HG03575 (cell line): Measurements from ENCODE around the gene SCYL3.

Experiments used
- ATAC-seq: cut with Tn5 transposase; IDR thresholded peaks from one replicate; pipeline ENCODE4 v1.9.1; 2021; ENCODE audit not compliant: unreplicated experiment, insufficient number of reproducible peaks, low FRiP score; ENCODE audit errors: extremely low read depth

The SCYL3 gene

DNA sequence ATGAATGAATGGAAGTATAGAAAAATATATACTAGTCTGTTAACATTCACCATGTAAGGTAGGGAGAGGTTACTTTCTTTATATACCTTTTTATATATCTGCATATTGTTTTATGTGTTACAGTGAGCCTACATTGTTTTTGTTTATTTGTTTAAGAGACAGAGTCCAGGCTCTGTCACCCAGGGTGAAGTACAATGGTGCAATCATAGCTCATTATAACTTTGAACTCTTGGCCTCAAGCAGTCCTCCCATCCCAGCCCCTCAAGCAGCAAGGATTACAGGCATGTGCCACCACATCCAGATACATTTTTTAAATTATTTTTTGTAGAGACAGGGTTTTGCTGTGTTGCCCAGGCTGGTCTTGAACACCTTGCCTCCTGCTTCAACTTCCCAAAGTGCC lies 7.4 kb upstream of the SCYL3 start:
- ATAC-seq = no peak

DNA sequence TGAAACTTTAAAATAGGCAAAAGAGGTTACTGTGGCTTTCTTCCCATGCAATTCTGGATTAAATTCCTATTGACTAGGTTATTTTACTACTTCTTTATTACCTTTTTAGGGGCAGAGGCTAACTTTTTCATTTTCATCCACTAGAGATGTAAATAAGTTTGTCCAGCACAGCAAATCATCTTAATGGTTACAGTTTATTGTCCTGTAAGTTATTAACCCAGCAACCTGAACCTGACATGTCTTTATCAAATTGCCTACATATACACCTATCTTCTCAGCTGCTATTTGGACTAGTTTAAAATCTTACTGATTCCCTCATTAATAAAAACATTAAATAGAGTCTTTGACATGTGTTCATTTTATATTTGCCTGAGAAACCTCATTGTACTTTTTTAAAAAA lies 6.9 kb upstream of the SCYL3 start:
- no peak for ATAC-seq

DNA sequence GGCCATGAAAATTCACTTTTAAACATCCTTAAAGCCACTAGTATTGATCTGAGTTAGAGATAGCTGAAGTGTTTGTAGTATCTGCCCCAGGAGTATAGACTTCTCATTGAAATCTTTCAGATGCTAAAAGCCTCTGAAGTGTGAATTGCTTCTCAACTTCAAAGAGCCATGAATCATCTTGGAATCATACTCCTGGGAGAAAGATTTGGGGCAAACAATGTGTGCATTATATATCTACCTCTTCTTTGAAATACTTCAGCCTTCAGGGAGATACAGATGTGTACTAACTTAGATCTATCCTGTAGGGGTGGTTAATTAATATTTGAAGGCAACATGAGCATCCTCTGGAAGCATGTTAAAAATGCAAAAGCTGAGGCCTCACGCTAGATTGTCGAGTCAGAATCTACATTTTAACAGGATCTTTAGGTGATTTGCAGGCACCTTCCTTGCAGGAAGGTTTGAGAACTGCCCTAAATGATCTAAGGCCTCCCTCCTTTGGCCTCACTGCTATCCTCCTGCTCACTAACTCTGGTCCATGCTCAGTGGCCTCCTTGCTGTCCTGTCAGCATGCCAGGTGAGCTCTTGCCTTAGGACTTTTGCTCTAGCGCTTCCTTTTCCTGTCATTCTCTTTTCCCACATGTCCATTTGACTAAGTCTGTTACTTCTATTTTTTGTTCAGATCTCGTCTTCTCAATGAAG lies 6.0 kb upstream of the SCYL3 start:
- ATAC-seq = no peak

DNA sequence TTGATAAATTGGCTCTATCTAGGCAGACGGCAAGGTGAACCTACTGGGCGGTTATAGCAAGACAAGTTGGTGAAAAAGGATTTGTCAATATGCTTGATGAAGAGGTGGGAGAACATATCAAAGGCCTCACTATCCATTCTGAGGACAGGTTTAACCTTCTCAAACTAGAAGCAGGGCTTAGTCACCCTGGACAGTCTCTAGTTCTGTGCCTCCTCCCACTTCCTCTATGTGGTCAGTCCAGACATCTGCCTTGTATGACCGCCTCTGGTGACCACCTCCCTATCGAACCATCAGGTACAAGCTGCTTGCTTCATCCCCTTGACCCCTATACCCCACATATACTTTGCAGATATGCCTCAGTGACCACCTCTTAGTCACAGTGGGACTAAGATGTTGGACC lies 2.3 kb upstream of the SCYL3 start:
- ATAC-seq = no peak

DNA sequence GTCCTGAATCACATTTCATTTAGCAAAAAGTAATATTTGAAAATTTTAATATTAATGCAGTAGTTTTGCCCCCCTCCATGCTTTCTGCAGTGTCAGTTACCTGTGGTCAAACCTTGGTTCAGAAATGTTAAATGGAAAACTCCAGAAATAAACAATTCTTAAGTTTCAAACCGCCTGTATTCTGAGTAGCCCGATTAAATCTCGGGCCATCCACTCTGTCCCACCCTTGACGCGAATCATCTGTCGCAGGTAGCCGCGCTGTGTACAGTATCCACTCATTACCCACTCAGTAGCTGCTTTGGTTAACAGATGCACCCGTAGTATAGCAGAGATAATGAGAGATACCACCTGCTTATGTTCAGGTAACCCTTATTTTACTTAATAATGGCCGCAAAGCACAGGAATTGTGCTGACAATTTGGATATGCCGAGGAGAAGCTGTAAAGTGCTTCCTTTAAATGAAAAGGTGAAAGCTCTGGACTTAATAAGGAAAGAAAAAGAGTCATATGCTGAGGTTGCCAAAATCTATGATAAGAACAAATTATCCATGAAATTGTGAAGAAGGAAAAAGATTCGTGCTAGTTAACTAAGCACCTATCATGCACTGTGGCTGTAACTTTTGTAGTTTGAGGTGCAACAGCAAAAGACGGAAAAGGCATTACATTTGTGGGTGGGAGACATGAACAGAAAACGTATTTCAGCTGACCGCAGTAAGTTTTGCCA lies 889 bp upstream of the SCYL3 start:
- no peak for ATAC-seq

DNA sequence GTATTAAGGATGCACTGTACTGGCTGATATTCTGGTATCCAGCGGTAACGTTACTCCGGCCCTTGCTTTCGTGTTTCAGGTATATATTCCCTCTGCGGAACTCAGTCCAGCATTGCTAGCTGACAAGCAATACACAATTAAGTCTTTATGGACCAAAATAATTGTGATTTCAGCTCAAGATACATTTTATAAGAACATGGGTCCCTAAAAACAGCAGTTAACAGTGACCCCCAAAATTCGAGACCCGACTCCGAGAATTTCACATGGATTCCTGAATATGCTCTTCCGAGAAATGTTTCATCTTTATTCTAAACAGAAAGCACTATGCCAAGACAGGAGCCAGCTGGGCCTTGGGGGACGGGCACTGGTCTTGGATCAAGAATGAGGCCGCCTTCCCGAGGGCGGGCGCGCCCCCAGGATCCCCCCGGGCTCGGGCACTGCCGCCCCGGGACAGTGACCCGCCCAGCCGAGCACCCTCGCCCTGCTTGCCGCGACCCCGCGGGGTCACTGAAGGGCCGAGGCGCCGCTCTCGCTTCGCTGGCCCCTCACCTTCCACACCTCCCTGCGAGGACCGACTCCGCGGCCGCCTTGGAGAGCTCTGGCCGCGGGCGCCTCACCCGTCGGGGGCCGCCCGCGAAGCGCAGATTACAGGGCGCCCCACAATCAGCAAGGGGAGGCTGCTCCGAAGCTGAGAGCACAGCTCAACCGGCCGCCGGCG lies 610 bp downstream of the SCYL3 start:
- ATAC-seq = peak; percentile 14

DNA sequence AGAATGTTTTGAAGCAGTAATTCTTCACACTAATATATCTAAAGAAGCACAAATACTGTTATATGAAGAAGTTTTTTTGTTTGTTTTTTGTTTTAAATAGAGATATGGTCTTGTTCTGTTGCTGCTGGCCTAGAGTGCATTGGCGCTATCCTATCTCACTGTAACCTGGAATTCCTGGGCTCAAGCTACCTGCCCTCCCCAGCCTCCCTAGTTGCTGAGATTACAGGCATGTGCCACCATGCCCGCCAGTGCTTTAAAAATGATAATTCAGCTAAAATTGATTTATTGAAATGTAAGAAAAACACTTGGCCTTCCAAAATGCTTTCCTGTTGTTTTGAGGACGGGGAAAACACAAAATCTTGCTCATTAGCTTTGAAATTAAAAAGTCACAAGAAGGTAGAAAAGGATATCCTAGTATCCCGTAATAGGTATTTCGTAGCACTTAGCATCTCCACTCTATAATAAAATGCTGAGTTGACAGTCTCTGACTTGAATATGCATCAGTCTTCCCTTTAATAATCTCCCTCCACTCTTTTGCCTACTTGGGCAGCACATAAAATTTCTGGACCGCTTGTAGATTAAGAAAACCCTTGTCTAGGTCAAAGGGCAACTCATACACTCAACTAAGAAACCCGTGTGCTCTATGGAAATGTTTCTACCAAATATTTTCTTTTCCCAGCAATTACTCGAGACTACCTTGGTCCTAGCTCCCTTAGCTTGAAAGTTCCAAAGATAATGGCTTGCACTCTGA lies 1.3 kb downstream of the SCYL3 start:
- ATAC-seq = no peak

DNA sequence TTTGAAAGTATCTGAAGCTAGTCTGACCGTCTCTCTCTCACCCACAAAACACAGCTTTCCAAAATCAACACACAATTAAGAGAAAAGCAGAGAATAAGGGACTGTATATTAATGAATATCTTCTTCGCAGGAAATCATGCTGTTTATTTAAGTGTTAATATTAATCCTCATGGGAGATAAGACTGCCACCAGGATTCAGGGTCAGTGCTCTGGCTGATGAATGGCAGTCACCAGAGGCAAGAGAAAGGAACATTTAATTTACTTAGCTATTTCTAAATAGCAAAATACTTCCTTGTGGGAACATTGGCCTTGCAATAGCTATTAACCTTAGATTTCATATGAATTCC lies 2.2 kb downstream of the SCYL3 start:
- no peak for ATAC-seq

DNA sequence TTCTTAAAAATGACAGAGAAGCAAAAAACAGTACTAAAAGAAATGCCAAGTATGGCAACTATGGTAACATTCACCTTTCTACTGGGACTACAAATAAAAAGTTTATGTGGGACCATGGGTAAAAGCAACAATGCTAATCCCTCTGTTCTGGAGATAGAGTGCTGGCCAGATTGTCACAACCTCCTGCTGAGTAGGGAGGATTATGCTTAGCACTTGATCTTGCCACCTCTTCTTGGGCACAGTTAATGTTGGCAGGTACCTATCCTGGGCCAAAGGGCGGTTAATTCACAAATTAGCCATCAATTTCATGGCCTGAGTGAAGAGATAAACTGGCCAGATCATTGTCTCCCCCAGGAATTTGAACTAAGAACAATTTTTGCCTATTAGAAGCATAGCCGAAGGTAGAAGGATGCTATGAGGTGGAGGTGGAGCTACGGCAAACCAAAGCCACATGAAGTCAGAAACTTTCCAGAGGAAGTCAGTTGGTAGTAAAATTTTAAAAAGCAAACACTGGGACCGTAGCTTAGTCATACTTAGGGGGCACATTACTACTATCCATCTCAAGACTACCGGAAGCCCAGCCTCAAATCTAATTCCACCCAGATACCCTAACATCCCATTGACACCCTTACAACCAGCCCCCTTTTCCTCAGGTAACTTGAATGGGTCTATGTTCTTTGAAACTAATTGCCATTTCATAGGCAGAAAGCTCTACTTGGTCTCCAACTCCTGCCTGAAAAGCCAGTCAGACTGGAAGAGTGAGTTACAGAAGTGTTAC lies 2.7 kb downstream of the SCYL3 start:
- ATAC-seq = no peak

DNA sequence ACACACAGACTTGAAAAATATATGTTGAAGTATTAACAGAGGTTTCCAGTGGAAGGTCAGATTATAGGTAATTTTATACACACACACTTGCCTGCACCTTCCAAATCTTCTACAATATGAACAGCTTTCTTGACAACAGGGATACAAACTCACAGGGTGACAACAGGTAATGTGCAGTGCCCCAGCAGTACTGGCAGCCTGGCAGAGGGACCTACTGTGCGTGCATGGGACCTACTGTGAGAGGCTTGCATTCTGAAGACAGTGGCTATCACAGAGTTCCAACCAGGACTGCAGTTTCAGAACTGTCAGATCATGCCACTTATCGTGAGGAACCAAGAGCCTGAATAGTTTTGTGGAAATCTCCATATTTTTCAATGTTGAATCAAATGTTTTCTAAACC lies 3.8 kb downstream of the SCYL3 start:
- no peak for ATAC-seq

DNA sequence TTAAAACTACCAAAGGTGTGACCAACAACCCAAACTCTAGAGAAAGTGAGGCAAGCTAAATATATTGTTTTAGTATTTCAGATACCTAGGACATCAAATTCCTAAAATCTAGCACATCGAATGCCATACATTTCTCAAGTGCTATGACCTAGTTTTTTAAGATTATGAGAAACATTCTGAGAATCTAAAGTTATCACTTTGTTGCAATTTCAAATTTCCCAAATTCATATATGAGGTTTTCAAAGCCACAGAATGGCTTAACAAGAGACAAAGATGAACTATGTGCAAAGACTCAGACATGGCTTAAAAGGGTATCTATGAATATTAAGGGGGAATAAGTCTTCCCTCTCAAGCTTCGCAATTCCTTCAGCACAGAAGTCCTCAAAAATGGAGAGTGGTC lies 6.8 kb downstream of the SCYL3 start:
- no peak for ATAC-seq

DNA sequence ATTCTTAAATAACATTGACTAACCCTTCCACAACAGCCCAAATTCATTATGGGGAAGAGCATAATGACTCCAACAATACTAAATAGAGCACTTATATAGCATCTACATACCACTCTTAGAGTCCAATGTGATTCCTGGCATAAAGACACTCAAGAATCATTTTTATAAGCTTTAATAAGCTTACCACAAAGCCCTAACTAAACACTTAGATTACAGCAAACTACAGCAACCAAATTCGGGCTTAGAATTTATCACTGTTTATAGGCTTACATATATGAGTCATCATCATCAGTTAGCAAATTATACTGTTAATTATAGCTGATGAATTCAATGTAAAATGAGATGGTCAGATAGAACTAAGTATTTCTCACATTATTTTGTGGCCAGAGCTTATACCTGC lies 7.3 kb downstream of the SCYL3 start:
- ATAC-seq = no peak

DNA sequence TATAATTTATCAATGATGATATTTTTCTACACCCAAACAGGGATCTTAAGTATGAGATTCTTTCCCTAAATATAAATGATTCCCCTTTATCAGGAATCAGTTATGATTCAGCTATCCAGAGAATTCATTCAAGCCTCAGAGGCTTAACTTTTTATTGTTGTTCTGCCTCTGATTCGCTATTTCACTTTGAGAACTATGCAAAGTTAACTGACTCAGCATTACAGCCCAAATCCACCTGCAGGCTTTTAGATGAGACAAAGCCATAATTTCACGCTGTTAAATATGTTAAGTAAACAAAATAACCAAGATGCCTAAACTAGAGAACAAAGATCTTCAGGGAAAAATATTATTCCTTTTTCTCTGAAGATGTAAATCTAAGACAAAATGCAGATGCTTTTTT lies 8.5 kb downstream of the SCYL3 start:
- no peak for ATAC-seq

DNA sequence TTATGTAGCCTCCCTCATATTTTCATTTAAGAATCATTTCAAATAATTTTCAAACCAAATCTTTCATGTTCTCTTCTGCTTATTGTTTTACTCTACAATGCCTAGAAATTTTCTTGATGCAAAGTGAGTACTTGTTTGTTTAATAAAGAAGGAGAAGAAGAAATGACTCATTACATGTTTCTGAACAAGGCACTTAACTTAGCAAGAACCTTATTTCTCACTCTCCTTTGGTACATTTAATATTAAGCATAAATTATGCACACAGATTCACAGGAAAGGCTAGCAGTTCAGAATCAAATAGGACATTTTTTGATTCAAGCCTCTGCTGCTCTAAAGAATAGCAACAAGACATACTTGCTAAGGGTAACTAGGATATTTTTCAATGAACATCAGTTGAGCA lies 9.1 kb downstream of the SCYL3 start:
- ATAC-seq = no peak

DNA sequence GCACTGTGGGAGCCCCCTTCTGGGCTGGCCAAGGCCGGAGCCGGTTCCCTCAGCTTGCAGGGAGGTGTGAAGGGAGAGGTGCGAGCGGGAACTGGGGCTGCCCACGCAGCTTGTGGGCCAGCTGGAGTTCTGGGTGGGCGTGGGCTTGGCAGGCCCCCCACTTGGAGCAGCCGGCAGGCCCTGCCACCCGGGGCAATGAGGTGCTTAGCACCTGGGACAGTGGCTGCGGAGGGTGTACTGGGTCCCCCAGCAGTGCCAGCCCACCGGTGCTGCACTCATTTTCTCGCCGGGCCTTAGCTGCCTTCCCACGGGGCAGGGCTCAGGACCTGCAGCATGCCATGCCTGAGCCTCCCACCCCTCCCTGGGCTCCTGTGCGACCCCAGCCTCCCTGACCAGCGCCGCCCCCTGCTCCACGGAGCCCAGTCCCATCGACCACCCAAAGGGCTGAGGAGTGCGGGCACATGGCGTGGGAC lies 11.6 kb downstream of the SCYL3 start:
- no peak for ATAC-seq

DNA sequence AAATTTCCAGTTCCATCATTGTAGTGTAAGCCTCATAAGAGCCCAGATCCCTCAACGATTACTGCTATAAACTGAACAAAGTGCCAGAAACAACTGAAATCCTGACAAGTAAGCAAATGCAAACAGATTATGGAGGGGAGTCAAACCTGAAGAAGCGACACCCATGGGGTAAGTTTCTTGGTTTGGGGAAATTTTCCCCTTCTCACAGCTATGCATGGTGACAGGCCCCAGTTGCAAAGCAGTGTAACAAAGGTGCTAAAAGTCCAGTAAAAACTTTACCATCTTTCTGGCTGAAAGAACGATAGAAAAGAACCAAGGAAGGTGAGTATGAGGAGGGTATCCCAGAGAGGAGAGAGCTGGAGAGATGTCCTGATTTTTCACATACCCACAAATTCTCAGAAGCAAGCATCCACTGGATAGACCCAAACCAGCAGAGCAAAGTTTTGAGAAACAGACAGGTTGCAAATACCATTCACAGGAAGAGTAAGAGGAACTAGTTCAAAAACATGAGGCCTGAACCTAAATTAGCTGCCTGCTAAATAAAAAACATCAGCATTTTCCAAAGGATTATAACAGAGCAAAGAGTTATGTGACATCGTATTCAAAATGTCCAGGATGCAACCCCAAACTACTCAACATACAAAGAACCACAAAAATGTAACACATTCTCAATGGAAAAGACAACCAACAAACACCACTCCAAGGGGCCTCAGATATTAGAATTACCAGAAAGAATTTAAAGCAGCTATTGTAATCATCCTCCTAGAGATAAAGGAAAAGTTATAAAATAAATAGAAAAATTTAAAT lies 14.5 kb downstream of the SCYL3 start:
- no peak for ATAC-seq

DNA sequence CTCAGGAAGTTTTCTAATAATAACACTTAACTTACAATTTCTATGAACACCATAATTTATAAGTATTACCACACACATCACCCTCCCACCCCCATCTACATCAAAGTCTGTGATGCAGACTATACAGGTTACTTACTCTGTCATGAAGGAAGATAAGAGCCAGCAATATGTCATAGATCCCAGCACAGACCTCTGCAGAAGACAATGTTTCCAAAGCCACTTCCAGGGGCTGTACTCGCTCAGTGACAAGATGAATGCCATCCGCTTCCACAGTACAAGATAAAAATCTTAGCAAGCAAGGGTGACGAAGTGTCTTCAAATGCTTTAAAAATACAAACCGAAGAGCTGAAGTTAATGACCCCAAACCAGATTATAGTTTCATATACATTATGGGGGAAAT lies 15.2 kb downstream of the SCYL3 start:
- ATAC-seq = no peak

DNA sequence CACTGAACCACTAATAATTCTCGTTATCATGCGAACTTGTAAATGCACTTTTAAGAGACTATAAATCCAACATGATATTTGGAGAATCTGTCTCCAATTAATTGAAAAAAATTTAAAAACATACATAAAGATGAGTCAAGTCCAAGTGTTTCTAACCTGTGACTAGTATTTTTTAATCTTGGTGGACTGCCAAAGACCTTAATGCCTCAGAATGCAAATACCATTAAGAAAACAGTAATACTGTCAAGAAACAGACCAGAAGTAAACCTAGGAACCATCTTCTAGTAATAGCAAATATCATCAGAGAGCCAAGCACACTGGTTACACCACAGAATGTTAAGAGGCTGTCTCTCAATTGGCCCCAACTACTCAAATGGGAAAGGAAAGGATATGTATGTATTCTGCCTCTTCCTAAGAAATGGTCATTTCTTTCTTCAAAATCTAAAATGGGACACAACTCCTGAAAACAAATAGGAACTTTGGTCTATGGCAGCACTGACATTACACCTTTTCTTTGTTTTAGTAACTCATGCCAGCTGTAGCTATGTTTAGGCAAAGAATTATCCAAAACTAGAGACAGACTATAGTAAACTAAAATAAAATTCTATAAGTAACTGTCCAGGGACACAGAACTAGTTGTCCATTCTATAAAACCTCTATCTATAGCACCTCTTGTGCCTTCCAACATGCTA lies 15.8 kb downstream of the SCYL3 start:
- no peak for ATAC-seq
